ENCODE results near the gene SPATA18. TPM values are rescaled to one million over a fixed set of nuclear protein-coding genes. Genes with fewer than 3 reads are reported as not detected.

SPATA18 gene
- total and polyA plus RNA-seq, 2 donors (not counting 1 experiment from before 2014, with no cell fraction given): 7.2 to 20.5 TPM

- Histone ChIP-seq H3K4me2 (ENCODE audit: extremely low read depth, insufficient read depth, low read length) (no peak overlapping the region), H3K4me1 (ENCODE audit: control insufficient read depth, extremely low read depth, insufficient read depth, low read length) (no peaks in the 10 kb centered on the region), H3K4me3 (replicated peaks in 1 of 4; ENCODE audit: control extremely low read depth in 1 of 4, insufficient read depth in 1 of 4, low read depth in 3 of 4, low read length in 4 of 4) (no peak overlapping the region), H3K27ac (ENCODE audit: insufficient read depth, low read length) (no peak overlapping the region), H3K9ac (ENCODE audit: insufficient read depth, low read length) (no peak overlapping the region), H3K9me3 (ENCODE audit: control insufficient read depth, insufficient read depth, low read depth, low read length) (no peaks in the 10 kb centered on the region), H3K79me2 (ENCODE audit: control insufficient read depth, insufficient read depth, low read length) (no peaks in the 10 kb centered on the region), H2AFZ (ENCODE audit: low read length) (no peak overlapping the region), H4K20me1 (ENCODE audit: control insufficient read depth, extremely low read depth, insufficient read depth, low read length) (no peaks in the 10 kb centered on the region), H3K27me3 (ENCODE audit: control insufficient read depth, insufficient read depth, low read length) (no peaks in the 10 kb centered on the region), H3K36me3 (ENCODE audit: control insufficient read depth, insufficient read depth, low read length) (no peaks in the 10 kb centered on the region)
- no peak for DNase-seq (ENCODE audit: low read depth in 2 of 2)
- TF ChIP-seq CTCF (conservative IDR thresholded peaks at IDR 0.05 in 1 of 2, IDR thresholded peaks at IDR 0.05 in 1 of 2; ENCODE audit: low read depth in 1 of 2, low read length in 2 of 2) (no peak), EZH2 (IDR thresholded peaks at IDR 0.05; ENCODE audit: low read length, missing control alignments) (no peak)
Observed at GRCh38 chr4:52012651-52013050, 38.5 kb upstream of the SPATA18 start.

GRCh38 chr4:52014903-52015302, 36.2 kb upstream of the SPATA18 start:
- Histone ChIP-seq H3K9me3 (ENCODE audit: control insufficient read depth, insufficient read depth, low read depth, low read length) (no peaks in the 10 kb centered on the region), H3K4me2 (ENCODE audit: extremely low read depth, insufficient read depth, low read length) (no peak overlapping the region), H3K36me3 (ENCODE audit: control insufficient read depth, insufficient read depth, low read length) (no peaks in the 10 kb centered on the region), H3K9ac (ENCODE audit: insufficient read depth, low read length) (no peak overlapping the region), H3K27me3 (ENCODE audit: control insufficient read depth, insufficient read depth, low read length) (no peaks in the 10 kb centered on the region), H2AFZ (ENCODE audit: low read length) (no peak overlapping the region), H3K4me1 (ENCODE audit: control insufficient read depth, extremely low read depth, insufficient read depth, low read length) (no peaks in the 10 kb centered on the region), H3K27ac (ENCODE audit: insufficient read depth, low read length) (no peak overlapping the region), H3K4me3 (replicated peaks in 1 of 4; ENCODE audit: control extremely low read depth in 1 of 4, insufficient read depth in 1 of 4, low read depth in 3 of 4, low read length in 4 of 4) (no peak overlapping the region), H4K20me1 (ENCODE audit: control insufficient read depth, extremely low read depth, insufficient read depth, low read length) (no peaks in the 10 kb centered on the region), H3K79me2 (ENCODE audit: control insufficient read depth, insufficient read depth, low read length) (no peaks in the 10 kb centered on the region)
- DNase-seq (ENCODE audit: low read depth in 2 of 2): no peak
- TF ChIP-seq CTCF (conservative IDR thresholded peaks at IDR 0.05 in 1 of 2, IDR thresholded peaks at IDR 0.05 in 1 of 2; ENCODE audit: low read depth in 1 of 2, low read length in 2 of 2): no peak
- no peak for TF ChIP-seq EZH2 (IDR thresholded peaks at IDR 0.05; ENCODE audit: low read length, missing control alignments)

- H3K27me3 ChIP-seq (ENCODE audit: control insufficient read depth, insufficient read depth, low read length): no peaks in the 10 kb centered on the region
- H4K20me1 ChIP-seq (ENCODE audit: control insufficient read depth, extremely low read depth, insufficient read depth, low read length): no peaks in the 10 kb centered on the region
- no peaks in the 10 kb centered on the region for H3K79me2 ChIP-seq (ENCODE audit: control insufficient read depth, insufficient read depth, low read length)
- no peak overlapping the region for H2AFZ ChIP-seq (ENCODE audit: low read length)
- no peak overlapping the region for H3K9ac ChIP-seq (ENCODE audit: insufficient read depth, low read length)
- no peaks in the 10 kb centered on the region for H3K4me1 ChIP-seq (ENCODE audit: control insufficient read depth, extremely low read depth, insufficient read depth, low read length)
- no peak for TF ChIP-seq EZH2 (IDR thresholded peaks at IDR 0.05; ENCODE audit: low read length, missing control alignments)
- TF ChIP-seq CTCF (conservative IDR thresholded peaks at IDR 0.05 in 1 of 2, IDR thresholded peaks at IDR 0.05 in 1 of 2; ENCODE audit: low read depth in 1 of 2, low read length in 2 of 2): peak in 1 of 2 donors; percentile 10
- H3K9me3 ChIP-seq (ENCODE audit: control insufficient read depth, insufficient read depth, low read depth, low read length): no peaks in the 10 kb centered on the region
- no peak overlapping the region for H3K4me3 ChIP-seq (replicated peaks in 1 of 4; ENCODE audit: control extremely low read depth in 1 of 4, insufficient read depth in 1 of 4, low read depth in 3 of 4, low read length in 4 of 4)
- H3K36me3 ChIP-seq (ENCODE audit: control insufficient read depth, insufficient read depth, low read length): no peaks in the 10 kb centered on the region
- H3K4me2 ChIP-seq (ENCODE audit: extremely low read depth, insufficient read depth, low read length): no peak overlapping the region
- no peak overlapping the region for H3K27ac ChIP-seq (ENCODE audit: insufficient read depth, low read length)
- peak; percentile 5 to 21 for DNase-seq (ENCODE audit: low read depth in 2 of 2)
Observed at GRCh38 chr4:52015366-52015765, 35.7 kb upstream of the SPATA18 start.

Data from fibroblast of lung (primary cell).